Endothelial cell (in vitro differentiated cells): Measurements from ENCODE around the gene SLC9A3. TPM values are rescaled to one million over a fixed set of nuclear protein-coding genes. Genes with fewer than 3 reads are reported as not detected.

Experiments used
- DNase-seq: peaks from one replicate; pipeline ENCODE4 v3.0.0; 2021; ENCODE audit warnings: low spot score
- H3K27ac Mint-ChIP-seq: one replicate; pipeline ENCODE4 v1.8.0; 2021; ENCODE audit warnings: mixed read lengths, inconsistent platforms; ENCODE audit not compliant: unreplicated experiment
- H3K27me3 Mint-ChIP-seq: one replicate; pipeline ENCODE4 v1.8.0; 2021; ENCODE audit warnings: mild to moderate bottlenecking, moderate library complexity, mixed read lengths, inconsistent platforms; ENCODE audit not compliant: unreplicated experiment
- H3K36me3 Mint-ChIP-seq: one replicate; pipeline ENCODE4 v1.8.0; 2021; ENCODE audit warnings: mild to moderate bottlenecking, low read depth, mixed read lengths, inconsistent platforms; ENCODE audit not compliant: unreplicated experiment
- H3K4me1 Mint-ChIP-seq: one replicate; pipeline ENCODE4 v1.8.0; 2021; ENCODE audit warnings: mild to moderate bottlenecking, mixed read lengths, inconsistent platforms; ENCODE audit not compliant: unreplicated experiment
- H3K4me3 Mint-ChIP-seq: one replicate; pipeline ENCODE4 v1.8.0; 2021; ENCODE audit warnings: mild to moderate bottlenecking, mixed read lengths, inconsistent platforms; ENCODE audit not compliant: unreplicated experiment
- H3K9me3 Mint-ChIP-seq: one replicate; pipeline ENCODE4 v1.8.0; 2021; ENCODE audit warnings: mixed read lengths, inconsistent platforms; ENCODE audit not compliant: unreplicated experiment
- total RNA-seq: library from RNA; stranded (reverse); fragmentation: NEBNext Ultra II Directional; extraction: Animal tissue kit (Norgen Biotek cat#: 25700); gene quantifications from one replicate; pipeline ENCODE4 v1.2.1, GENCODE V29; 2021; ENCODE audit not compliant: unreplicated experiment
- TF ChIP-seq, protein P1 (sequence below): fragments of 200-600 bp; sonication (generic); IDR thresholded peaks from one replicate; pipeline ENCODE4 v1.5.0; 2021; ENCODE audit warnings: antibody characterized with exemption; ENCODE audit not compliant: unreplicated experiment

Gene SLC9A3
- total RNA-seq, 1 donor from 2014 or later = 1.1 TPM

DNA sequence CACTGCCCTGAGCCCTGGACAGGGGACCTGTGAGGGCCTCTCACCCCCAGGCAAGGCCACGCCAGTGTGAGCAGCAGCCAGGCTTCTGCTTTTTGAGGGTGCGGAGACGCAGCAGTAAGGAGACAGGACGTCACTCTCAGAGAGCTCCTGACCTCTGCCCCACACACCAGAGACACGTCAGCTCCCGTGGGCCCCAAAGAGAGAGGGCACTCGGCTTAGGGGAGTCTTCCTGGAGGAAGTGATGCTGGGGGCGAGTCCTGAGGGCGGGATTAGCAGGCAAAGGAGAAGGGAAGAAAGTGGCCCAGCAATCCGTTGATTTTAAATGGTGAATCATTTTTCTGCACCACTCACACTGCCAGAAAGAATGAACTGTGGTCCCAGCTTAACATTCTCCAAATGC lies 24.0 kb upstream of the SLC9A3 start:
- DNase-seq = no peak

DNA sequence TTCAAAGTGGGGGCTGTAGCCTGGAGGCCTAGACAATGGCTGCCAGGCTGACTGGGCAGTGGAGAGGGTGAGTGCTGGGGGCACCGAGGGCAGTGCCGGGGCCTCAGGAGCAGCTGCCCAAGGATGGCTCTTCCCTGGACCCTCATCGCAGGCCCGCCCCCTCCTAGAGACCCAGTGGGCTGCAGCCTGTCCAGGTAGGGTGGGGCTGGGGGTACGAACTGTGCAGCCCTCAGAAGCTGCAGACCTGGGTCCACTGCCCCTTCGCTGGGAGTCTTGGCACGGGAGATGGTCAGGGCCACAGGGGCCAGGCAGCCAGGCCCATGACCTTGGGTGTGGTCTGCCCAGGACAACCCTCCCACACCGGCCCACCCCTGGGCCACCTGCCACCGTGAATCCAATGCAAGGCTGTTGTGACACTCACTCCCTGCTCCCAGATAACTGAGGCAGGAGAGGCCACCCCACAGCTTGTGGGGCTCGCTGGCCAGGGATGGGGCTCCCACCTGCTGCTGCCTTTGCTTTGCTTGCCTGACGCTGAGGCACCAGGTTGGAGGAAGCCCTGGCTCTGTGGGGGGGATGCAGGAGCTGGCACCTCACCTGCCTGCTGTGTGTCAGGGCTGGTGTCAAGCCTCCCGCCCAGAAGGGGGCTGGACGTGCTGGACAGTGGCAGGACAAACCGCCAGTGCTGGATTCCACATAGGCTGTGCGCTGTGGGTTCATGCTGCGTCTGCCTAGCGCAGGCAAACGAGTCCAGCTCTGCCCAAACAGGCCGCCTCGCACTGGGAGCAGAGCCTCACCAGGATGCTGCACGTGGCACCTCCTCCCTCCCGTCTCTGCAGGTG lies 23.1 kb upstream of the SLC9A3 start:
- no peak overlapping the region for H3K27ac Mint-ChIP-seq
- no peak overlapping the region for H3K4me3 Mint-ChIP-seq
- peaks cover 4% of the 10 kb centered on the region for H3K27me3 Mint-ChIP-seq
- no peaks in the 10 kb centered on the region for H3K4me1 Mint-ChIP-seq
- H3K36me3 Mint-ChIP-seq = no peaks in the 10 kb centered on the region
- TF ChIP-seq, protein P1, sequence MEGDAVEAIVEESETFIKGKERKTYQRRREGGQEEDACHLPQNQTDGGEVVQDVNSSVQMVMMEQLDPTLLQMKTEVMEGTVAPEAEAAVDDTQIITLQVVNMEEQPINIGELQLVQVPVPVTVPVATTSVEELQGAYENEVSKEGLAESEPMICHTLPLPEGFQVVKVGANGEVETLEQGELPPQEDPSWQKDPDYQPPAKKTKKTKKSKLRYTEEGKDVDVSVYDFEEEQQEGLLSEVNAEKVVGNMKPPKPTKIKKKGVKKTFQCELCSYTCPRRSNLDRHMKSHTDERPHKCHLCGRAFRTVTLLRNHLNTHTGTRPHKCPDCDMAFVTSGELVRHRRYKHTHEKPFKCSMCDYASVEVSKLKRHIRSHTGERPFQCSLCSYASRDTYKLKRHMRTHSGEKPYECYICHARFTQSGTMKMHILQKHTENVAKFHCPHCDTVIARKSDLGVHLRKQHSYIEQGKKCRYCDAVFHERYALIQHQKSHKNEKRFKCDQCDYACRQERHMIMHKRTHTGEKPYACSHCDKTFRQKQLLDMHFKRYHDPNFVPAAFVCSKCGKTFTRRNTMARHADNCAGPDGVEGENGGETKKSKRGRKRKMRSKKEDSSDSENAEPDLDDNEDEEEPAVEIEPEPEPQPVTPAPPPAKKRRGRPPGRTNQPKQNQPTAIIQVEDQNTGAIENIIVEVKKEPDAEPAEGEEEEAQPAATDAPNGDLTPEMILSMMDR = no peak
- no peak for DNase-seq
- no peaks in the 10 kb centered on the region for H3K9me3 Mint-ChIP-seq

More for the DNA sequence above, 24.0 kb upstream of the SLC9A3 start:
- Mint-ChIP-seq H3K4me3 (no peak overlapping the region), H3K27ac (no peak overlapping the region), H3K9me3 (no peaks in the 10 kb centered on the region), H3K27me3 (peaks cover 1% of the 10 kb centered on the region), H3K36me3 (no peaks in the 10 kb centered on the region), H3K4me1 (no peaks in the 10 kb centered on the region)
- TF ChIP-seq, protein P1 = no peak

DNA sequence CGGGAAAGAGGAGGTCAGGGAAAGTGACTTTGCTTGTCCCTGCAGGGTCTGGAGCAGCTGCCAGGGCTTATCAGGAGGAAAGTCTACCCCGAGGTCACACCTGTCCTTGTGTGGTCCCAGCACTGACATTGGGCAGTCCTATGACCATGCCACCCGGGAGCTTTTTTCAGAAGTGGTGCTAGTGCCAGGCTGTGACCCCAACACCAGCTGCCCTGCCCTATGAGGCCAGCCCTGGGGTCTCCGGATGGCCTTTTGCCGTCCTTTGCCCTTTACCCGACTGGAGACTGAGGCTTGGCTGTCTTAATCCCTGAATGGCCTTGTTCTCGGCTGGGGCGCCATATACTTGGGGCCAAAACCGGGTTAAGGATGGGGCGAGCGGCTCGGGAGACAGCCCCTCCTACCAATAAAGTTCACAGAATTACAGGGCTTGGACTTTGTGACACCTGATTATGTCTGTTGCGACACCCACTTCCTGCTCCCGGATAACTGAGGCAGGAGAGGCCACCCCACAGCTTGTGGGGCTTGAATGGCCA lies 22.2 kb upstream of the SLC9A3 start:
- no peak for DNase-seq
- Mint-ChIP-seq H3K36me3 (no peaks in the 10 kb centered on the region), H3K27me3 (peaks cover 3% of the 10 kb centered on the region), H3K4me1 (no peaks in the 10 kb centered on the region), H3K9me3 (no peaks in the 10 kb centered on the region), H3K4me3 (no peak overlapping the region), H3K27ac (no peak overlapping the region)
- TF ChIP-seq, protein P1 = no peak

DNA sequence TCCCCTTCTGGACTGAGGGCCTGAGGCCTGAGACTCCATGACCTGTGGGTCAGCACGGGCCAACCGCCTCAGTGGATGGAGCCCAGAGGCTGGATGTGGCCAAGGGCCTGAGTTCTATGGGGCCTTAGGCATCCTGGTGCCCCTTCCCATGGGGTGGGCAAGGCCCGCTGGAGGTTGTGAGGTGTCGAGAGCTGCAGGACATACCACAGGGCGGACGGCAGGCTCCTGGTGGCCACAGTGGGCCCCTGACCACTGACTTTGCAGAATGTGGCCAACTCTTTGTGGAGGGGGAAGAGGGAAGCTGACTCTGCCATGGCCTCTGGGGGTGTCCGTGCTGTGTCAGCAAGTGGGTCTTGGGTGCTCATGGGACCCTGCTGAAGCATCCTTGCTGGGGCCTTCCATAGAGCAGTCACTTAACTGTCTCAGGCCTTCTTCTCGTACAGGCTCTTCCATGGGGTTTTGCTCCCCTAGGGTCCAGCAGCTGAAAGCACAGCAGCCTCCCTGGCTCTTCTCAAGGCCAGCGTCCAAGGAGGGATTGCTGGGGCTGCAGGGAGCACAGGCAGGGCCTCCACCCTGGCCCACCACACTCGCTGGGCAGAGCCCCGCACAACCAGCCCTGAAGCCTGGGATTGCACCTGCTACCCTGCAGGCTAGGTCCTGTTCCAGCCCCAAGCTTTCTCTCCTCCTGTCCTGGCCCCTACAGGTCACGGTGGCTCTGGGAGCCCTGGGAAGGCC lies 21.6 kb upstream of the SLC9A3 start:
- no peak overlapping the region for H3K4me3 Mint-ChIP-seq
- no peak for DNase-seq
- H3K27me3 Mint-ChIP-seq = peaks cover 3% of the 10 kb centered on the region

More for the DNA sequence above, 21.6 kb upstream of the SLC9A3 start:
- TF ChIP-seq, protein P1 = no peak
- no peaks in the 10 kb centered on the region for H3K36me3 Mint-ChIP-seq
- no peak overlapping the region for H3K27ac Mint-ChIP-seq
- H3K4me1 Mint-ChIP-seq = no peaks in the 10 kb centered on the region
- no peaks in the 10 kb centered on the region for H3K9me3 Mint-ChIP-seq
